ENCODE data around the gene PRPF40A.

DNA sequence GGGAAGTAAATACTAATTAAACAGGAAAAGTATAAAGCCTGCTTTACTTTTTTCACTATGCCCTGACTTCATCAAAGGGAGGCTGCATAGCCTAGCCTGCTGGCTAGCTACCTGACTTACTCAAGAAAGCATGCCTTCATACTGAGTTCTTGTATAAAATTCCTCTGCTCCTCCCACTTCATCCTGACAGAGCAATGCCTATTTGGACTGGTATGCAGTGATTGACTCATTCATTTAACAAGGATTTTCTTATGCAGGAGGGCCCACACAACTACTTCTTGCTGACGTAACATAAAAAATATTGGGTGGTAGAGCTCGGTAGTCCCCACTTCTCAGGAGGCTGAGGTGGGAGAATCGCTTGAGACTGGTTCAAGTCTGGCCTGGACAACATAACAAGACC, 70.5 kb downstream of the PRPF40A start:
- TF ChIP-seq, protein P1, sequence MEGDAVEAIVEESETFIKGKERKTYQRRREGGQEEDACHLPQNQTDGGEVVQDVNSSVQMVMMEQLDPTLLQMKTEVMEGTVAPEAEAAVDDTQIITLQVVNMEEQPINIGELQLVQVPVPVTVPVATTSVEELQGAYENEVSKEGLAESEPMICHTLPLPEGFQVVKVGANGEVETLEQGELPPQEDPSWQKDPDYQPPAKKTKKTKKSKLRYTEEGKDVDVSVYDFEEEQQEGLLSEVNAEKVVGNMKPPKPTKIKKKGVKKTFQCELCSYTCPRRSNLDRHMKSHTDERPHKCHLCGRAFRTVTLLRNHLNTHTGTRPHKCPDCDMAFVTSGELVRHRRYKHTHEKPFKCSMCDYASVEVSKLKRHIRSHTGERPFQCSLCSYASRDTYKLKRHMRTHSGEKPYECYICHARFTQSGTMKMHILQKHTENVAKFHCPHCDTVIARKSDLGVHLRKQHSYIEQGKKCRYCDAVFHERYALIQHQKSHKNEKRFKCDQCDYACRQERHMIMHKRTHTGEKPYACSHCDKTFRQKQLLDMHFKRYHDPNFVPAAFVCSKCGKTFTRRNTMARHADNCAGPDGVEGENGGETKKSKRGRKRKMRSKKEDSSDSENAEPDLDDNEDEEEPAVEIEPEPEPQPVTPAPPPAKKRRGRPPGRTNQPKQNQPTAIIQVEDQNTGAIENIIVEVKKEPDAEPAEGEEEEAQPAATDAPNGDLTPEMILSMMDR (conservative IDR thresholded peaks at IDR 0.05; ENCODE audit: low read length), result no peak
- TF ChIP-seq EZH2phosphoT487 (IDR thresholded peaks at IDR 0.05; ENCODE audit: borderline replicate concordance), result no peak

All from Loucy (cell line).